HepG2 (cell line): ENCODE data around the gene GRID1. TPM values are rescaled to one million over a fixed set of nuclear protein-coding genes. Genes with fewer than 3 reads are reported as not detected.

ENCODE experiments used
- ATAC-seq: fragments of 200-7000 bp; cut with Tn5 transposase; 3 replicates; pipeline ENCODE4 v1.9.1; 2020; ENCODE audit warnings: mild to moderate bottlenecking, moderate library complexity
- BruUV-seq: library from RNA; stranded (reverse); fragments of 400-500 nt; replicated peaks from 2 replicates; lab custom pipeline; 2021; lab: Mats Ljungman, UMichigan
- CTCF ChIA-PET: fragments of 300-600 bp; formaldehyde crosslinking; extraction: SDS; loops from one replicate; lab custom pipeline; 2021; ENCODE audit warnings: low total read pairs, inconsistent platforms, low intra/inter-chr PET ratio; lab: Yijun Ruan, JAX
- POLR2A ChIA-PET: fragments of 350-600 bp; sonication (Branson Sonifier 250); formaldehyde crosslinking; loops from one replicate; lab custom pipeline; 2020; ENCODE audit warnings: antibody characterized with exemption, inconsistent platforms; lab: Yijun Ruan, JAX
- DNase-seq: peaks from one replicate; pipeline ENCODE4 v3.0.0-alpha.2; 2015; ENCODE audit warnings: low spot score
- FAIRE-seq: peaks from 3 replicates; lab custom pipeline; 2011; peaks lifted over from hg19 to GRCh38; lab: Jason Lieb, UNC
- H2AFZ ChIP-seq: one replicate; pipeline ENCODE4 v1.6.1; 2011; ENCODE audit warnings: low read length, inconsistent platforms
- H3K27ac ChIP-seq: fragments of 300-600 bp; 3 replicates; pipeline ENCODE4 v1.8.0; 2011; ENCODE audit warnings: mixed run types, mild to moderate bottlenecking, mixed read lengths, low read length, inconsistent platforms; ENCODE audit not compliant: insufficient read depth; ENCODE audit errors: extremely low read length
- H3K27me3 ChIP-seq, 2 experiments: fragments of 200-600 bp in 1 of 2; 2 replicates in 1 of 2; 3 replicates in 1 of 2; pipeline versions ENCODE4 v1.6.0 to v1.8.0; 2011; ENCODE audit warnings: low read length in 2 of 2, mild to moderate bottlenecking in 2 of 2, moderate library complexity in 2 of 2, inconsistent platforms in 1 of 2; ENCODE audit not compliant: insufficient read depth in 2 of 2, control insufficient read depth in 1 of 2
- H3K36me3 ChIP-seq, 2 experiments: fragments of 200-600 bp in 1 of 2; replicated peaks in 1 of 2; 2 replicates in 1 of 2; 3 replicates in 1 of 2; pipeline versions ENCODE4 v1.5.1 to v1.8.0; 2011; ENCODE audit warnings: low read length in 2 of 2, inconsistent platforms in 1 of 2; ENCODE audit not compliant: insufficient read depth in 2 of 2, control insufficient read depth in 1 of 2
- H3K4me1 ChIP-seq: 2 replicates; pipeline ENCODE4 v1.5.1; 2012; ENCODE audit warnings: low read length, inconsistent platforms; ENCODE audit not compliant: insufficient read depth
- H3K4me2 ChIP-seq: 2 replicates; pipeline ENCODE4 v1.6.0; 2011; ENCODE audit warnings: low read depth, low read length, inconsistent platforms
- H3K4me3 ChIP-seq, 3 experiments: fragments of 200-600 bp in 1 of 3; sonication (generic), shearing (Covaris generic) in 1 of 3; replicated peaks in 1 of 3; 2 replicates each; pipeline ENCODE4 v1.5.1; 2011 to 2016; ENCODE audit warnings: low read length in 3 of 3, inconsistent platforms in 2 of 3, low read depth in 2 of 3, mild to moderate bottlenecking in 2 of 3, control low read depth in 1 of 3, mixed read lengths in 1 of 3; ENCODE audit not compliant: insufficient read depth in 1 of 3
- H3K79me2 ChIP-seq: one replicate; pipeline ENCODE4 v1.6.1; 2011; ENCODE audit warnings: low read length, inconsistent platforms; ENCODE audit not compliant: insufficient read depth
- H3K9ac ChIP-seq: 2 replicates; pipeline ENCODE4 v1.6.0; 2011; ENCODE audit warnings: mild to moderate bottlenecking, low read depth, low read length, inconsistent platforms; ENCODE audit not compliant: insufficient read depth
- H3K9me3 ChIP-seq: 2 replicates; pipeline ENCODE4 v1.5.1; 2012; ENCODE audit warnings: mild to moderate bottlenecking, low read length
- H4K20me1 ChIP-seq: 2 replicates; pipeline ENCODE4 v1.6.0; 2011; ENCODE audit warnings: inconsistent platforms, mild to moderate bottlenecking, low read length, moderate library complexity; ENCODE audit not compliant: insufficient read depth
- CBFB ChIP-seq: sonication (generic); formaldehyde crosslinking; IDR thresholded peaks from 2 replicates; pipeline ENCODE4 v1.4.0; 2020; ENCODE audit warnings: missing genetic modification reagents
- FOXK1 ChIP-seq: sonication (generic); formaldehyde crosslinking; IDR thresholded peaks from 2 replicates; pipeline ENCODE4 v1.4.0; 2020; ENCODE audit warnings: low read depth, missing genetic modification reagents, borderline replicate concordance
- FOXM1 ChIP-seq: sonication (generic); formaldehyde crosslinking; IDR thresholded peaks from 2 replicates; pipeline ENCODE4 v1.5.0; 2020; ENCODE audit warnings: missing genetic modification reagents
- MTA1 ChIP-seq: sonication (generic); formaldehyde crosslinking; IDR thresholded peaks from 2 replicates; pipeline ENCODE4 v1.4.0; 2020; ENCODE audit warnings: missing genetic modification reagents, mild to moderate bottlenecking, borderline replicate concordance
- NR2C2 ChIP-seq: sonication (generic); formaldehyde crosslinking; IDR thresholded peaks from 2 replicates; pipeline ENCODE4 v1.4.0; 2020; ENCODE audit warnings: missing genetic modification reagents, mild to moderate bottlenecking, moderate library complexity, borderline replicate concordance
- RCOR2 ChIP-seq: IDR thresholded peaks from 2 replicates; pipeline ENCODE4 v1.6.1; 2016; ENCODE audit warnings: missing biosample characterization, missing genetic modification reagents
- SNRNP70 ChIP-seq: fragments of 200-400 bp; formaldehyde crosslinking; IDR thresholded peaks from 2 replicates; pipeline ENCODE4 v1.6.1; 2017; ENCODE audit warnings: mild to moderate bottlenecking, low read depth, low read length, moderate library complexity
- YEATS2 ChIP-seq: sonication (generic); formaldehyde crosslinking; IDR thresholded peaks from 2 replicates; pipeline ENCODE4 v1.4.0; 2020; ENCODE audit warnings: missing genetic modification reagents, borderline replicate concordance
- ZC3H13 ChIP-seq: sonication (generic); formaldehyde crosslinking; IDR thresholded peaks from 2 replicates; pipeline ENCODE4 v1.8.1; 2023; ENCODE audit warnings: mild to moderate bottlenecking, missing genetic modification reagents, moderate library complexity
- ZFYVE20 ChIP-seq: sonication (generic); formaldehyde crosslinking; IDR thresholded peaks from 2 replicates; pipeline ENCODE4 v1.8.0; 2023; ENCODE audit warnings: low read depth, mild to moderate bottlenecking, moderate library complexity, missing genetic modification reagents, borderline replicate concordance
- ZNF180 ChIP-seq: sonication (generic); formaldehyde crosslinking; IDR thresholded peaks from 2 replicates; pipeline ENCODE4 v1.4.0; 2020; ENCODE audit warnings: low read depth, missing genetic modification reagents, borderline replicate concordance
- ZNF549 ChIP-seq: sonication (generic); formaldehyde crosslinking; IDR thresholded peaks from 2 replicates; pipeline ENCODE4 v1.5.0; 2020; ENCODE audit warnings: missing genetic modification reagents
- ZNF552 ChIP-seq: sonication (generic); formaldehyde crosslinking; IDR thresholded peaks from 2 replicates; pipeline ENCODE4 v1.9.0; 2022; ENCODE audit warnings: missing genetic modification reagents, mild to moderate bottlenecking, borderline replicate concordance
- ZNF563 ChIP-seq: sonication (generic); formaldehyde crosslinking; IDR thresholded peaks from 2 replicates; pipeline ENCODE4 v1.8.0; 2022; ENCODE audit warnings: mild to moderate bottlenecking, moderate library complexity, missing genetic modification reagents
- ZNF775 ChIP-seq: sonication (generic); formaldehyde crosslinking; IDR thresholded peaks from 2 replicates; pipeline ENCODE4 v1.4.0; 2020; ENCODE audit warnings: missing genetic modification reagents, mild to moderate bottlenecking, moderate library complexity, borderline replicate concordance
- WGBS: methylation state at CpG from one replicate; pipeline ENCODE4 v1.1.6; 2017; ENCODE audit warnings: low lambda C conversion rate; 5-methylcytosine and 5-hydroxymethylcytosine counted together
- in situ Hi-C: cut with HindIII; loops from 2 replicates; pipeline ENCODE4 v1.10.0; 2017; ENCODE audit warnings: low pct_unique_long_range_greater_than_20kb; ENCODE audit not compliant: extremely low pct_ligation_motif_present
- intact Hi-C: fragments of 100-400 bp; cut with micrococcal nuclease; formaldehyde crosslinking; loops from one replicate; pipeline ENCODE4 v1.10.0; 2022; ENCODE audit not compliant: unreplicated experiment
- polyA plus RNA-seq, 8 experiments: library from polyadenylated mRNA; depleted of rRNA in 3 of 8; stranded (reverse) in 7 of 8; unstranded in 1 of 8; fragments of >200 nt; fragmentation: Illumina TruSeq in 4 of 8; extraction: Trizol in 4 of 8; gene quantifications; 2 replicates each; pipeline versions ENCODE4 v1.2.1 to v1.2.3, GENCODE V29; 2011 to 2016; ENCODE audit warnings: low read depth in 4 of 8, missing spikeins in 1 of 8, mixed read lengths in 1 of 8; ENCODE audit not compliant: insufficient read depth in 1 of 8
- total RNA-seq, 5 experiments: library from RNA; depleted of rRNA; stranded (reverse); fragments of >200 nt; fragmentation: Illumina TruSeq; extraction: Trizol; gene quantifications; 2 replicates each; pipeline ENCODE4 v1.2.3, GENCODE V29; 2016; ENCODE audit warnings: low read depth in 1 of 5
- TF ChIP-seq, protein P1 (sequence below): IDR thresholded peaks from 2 replicates; pipeline ENCODE4 v1.6.1; 2016; ENCODE audit warnings: missing compliant biosample characterization, missing genetic modification reagents, borderline replicate concordance

The GRID1 gene
- total and polyA plus RNA-seq, 2 of the 13 experiments (the other 11 are each of a cell fraction or from before 2014, with no cell fraction given) = 0.05 TPM; not detected in 1

DNA sequence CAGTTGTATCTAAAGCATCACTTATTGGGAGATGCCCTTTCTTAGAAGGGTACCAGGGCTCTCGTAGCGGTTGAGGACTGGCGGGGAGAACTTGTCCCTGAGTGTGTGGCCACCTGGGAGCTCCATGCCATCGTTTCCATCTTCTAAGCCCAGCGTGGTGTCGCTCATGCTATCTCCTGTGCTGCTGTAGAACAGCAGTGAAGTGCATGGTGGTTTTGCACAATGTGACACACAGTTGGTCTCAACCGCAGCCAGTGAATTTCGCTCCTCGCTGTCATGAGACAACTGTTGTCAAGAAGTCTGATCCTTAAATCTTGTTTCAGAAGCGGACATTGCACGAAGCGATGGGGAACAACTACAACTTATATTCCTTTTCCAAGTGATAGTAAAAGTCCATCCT lies 283.4 kb downstream of the GRID1 start:
- no peaks in the 10 kb centered on the region for H3K4me1 ChIP-seq
- no peak for ATAC-seq
- no peak overlapping the region for H2AFZ ChIP-seq
- no peak for FAIRE-seq
- H4K20me1 ChIP-seq = no peaks in the 10 kb centered on the region
- peaks cover 1 to 17% of the 10 kb centered on the region in 2 experiments; a peak in 3 of 5 replicates for H3K27me3 ChIP-seq
- H3K4me3 ChIP-seq = no peak overlapping the region
- intact Hi-C loops (no loop called here), in situ Hi-C loops (no loop called here)
- no TSS peak for BruUV-seq
- no peaks in the 10 kb centered on the region for H3K9me3 ChIP-seq
- no peak for DNase-seq
- TF ChIP-seq ZNF563 (CRISPR knock-in tag) (no peak), ZNF552 (CRISPR knock-in tag) (no peak), ZNF549 (no peak), MTA1 (CRISPR knock-in tag) (no peak)
- WGBS = 30% methylated on average over 6 of the region's 12 CpGs
- H3K36me3 ChIP-seq = no peaks in the 10 kb centered on the region
- no peak overlapping the region for H3K4me2 ChIP-seq
- ChIA-PET CTCF (no interaction called here), POLR2A (no interaction called here)
- H3K27ac ChIP-seq = no peak overlapping the region
- no peaks in the 10 kb centered on the region for H3K79me2 ChIP-seq
- no peak overlapping the region for H3K9ac ChIP-seq

DNA sequence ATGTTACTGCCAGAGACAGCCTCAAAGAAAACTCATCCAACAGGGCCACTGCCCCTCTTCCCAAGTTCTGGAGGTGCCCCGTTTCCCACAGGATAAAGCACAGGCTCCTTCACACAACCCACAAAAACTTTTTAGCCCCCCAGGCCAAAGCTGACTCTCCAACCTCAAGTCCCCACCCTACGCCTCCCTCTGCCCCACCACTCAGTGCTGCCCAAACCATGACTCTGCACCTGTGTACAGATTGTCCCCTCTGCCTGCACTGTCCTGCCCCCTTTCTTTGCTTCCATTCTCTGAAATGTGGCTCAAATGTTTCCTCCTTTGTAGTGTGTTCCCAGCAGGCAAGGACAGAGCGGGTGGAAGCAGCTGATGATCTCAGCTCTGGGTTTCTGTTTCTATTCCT lies 284.0 kb downstream of the GRID1 start:
- FAIRE-seq = no peak
- no peak for TF ChIP-seq ZNF180 (CRISPR knock-in tag)
- TF ChIP-seq SNRNP70 = no peak
- no peak for TF ChIP-seq FOXM1 (CRISPR knock-in tag)
- TF ChIP-seq ZC3H13 (CRISPR knock-in tag) = no peak
- TF ChIP-seq NR2C2 (CRISPR knock-in tag) = no peak
- no peak for TF ChIP-seq ZFYVE20 (CRISPR knock-in tag)
- no peak for TF ChIP-seq ZNF775 (CRISPR knock-in tag)
- TF ChIP-seq, protein P1, sequence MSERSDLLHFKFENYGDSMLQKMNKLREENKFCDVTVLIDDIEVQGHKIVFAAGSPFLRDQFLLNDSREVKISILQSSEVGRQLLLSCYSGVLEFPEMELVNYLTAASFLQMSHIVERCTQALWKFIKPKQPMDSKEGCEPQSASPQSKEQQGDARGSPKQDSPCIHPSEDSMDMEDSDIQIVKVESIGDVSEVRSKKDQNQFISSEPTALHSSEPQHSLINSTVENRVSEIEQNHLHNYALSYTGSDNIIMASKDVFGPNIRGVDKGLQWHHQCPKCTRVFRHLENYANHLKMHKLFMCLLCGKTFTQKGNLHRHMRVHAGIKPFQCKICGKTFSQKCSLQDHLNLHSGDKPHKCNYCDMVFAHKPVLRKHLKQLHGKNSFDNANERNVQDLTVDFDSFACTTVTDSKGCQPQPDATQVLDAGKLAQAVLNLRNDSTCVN = no peak
- no peak for TF ChIP-seq CBFB (CRISPR knock-in tag)
- no peak for TF ChIP-seq RCOR2 (CRISPR knock-in tag)
- no peak for TF ChIP-seq YEATS2
- no peak for TF ChIP-seq FOXK1

More for the DNA sequence above, 284.0 kb downstream of the GRID1 start:
- Histone ChIP-seq H3K79me2 (no peaks in the 10 kb centered on the region), H3K36me3 (no peaks in the 10 kb centered on the region), H3K4me1 (no peaks in the 10 kb centered on the region), H3K4me2 (no peak overlapping the region), H4K20me1 (no peaks in the 10 kb centered on the region), H3K4me3 (no peak overlapping the region), H3K27ac (no peak overlapping the region), H2AFZ (no peak overlapping the region), H3K9ac (no peak overlapping the region), H3K27me3 (peaks cover 1 to 17% of the 10 kb centered on the region in 2 experiments; a peak in 3 of 5 replicates), H3K9me3 (no peaks in the 10 kb centered on the region)
- no TSS peak for BruUV-seq
- intact Hi-C loops = no loop called here
- ATAC-seq (no peak), DNase-seq (no peak)
- ChIA-PET CTCF (no interaction called here), POLR2A (no interaction called here)
- in situ Hi-C loops = no loop called here
- 11% methylated on average over 3 of the region's 3 CpGs for WGBS
